Measurements from ENCODE around the gene CYP27C1. TPM values are rescaled to one million over a fixed set of nuclear protein-coding genes. Genes with fewer than 3 reads are reported as not detected.

Gene CYP27C1
- total RNA-seq, 1 donor from 2014 or later, result not detected

Other genes with a start within 250 kb of the CYP27C1 start
- 118 and 120 TPM in 2 replicates for gene BIN1, start 113.1 kb downstream of the CYP27C1 start, total RNA-seq
- gene ERCC3, start 73.8 kb upstream of the CYP27C1 start, total RNA-seq, result 55.7 and 58.6 TPM in 2 replicates
- 52.6 and 52.8 TPM in 2 replicates for gene MAP3K2, start 167.7 kb upstream of the CYP27C1 start, total RNA-seq
- not detected in 2 replicates for gene PROC, start 198.1 kb upstream of the CYP27C1 start, total RNA-seq